ENCODE measurements around the gene LIG3. TPM values are rescaled to one million over a fixed set of nuclear protein-coding genes. Genes with fewer than 3 reads are reported as not detected.
"Not testable (repeated sequence)": the region's sequence is repeated elsewhere in the genome, so short reads cannot be mapped to it uniquely, and the experiment has no call there.

LIG3 gene
- 56.3 and 65.7 TPM in 2 replicates for total RNA-seq

DNA sequence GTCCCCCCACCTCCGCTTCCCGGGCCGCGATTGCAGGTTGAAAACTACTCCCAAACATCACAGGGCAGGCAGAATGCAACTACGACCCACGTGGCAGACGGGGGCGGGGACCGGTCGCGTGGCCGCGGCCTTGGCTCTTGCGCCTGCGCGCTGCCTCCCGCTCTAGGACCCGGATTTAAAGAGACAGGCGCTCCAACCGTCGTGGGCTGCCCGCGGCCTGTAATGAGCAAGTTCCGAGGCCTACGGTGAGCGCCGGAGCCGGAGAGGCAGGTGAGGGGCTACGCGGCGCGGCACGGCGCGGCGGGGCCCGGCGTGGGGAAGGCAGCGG, at the start of gene LIG3:
TSS of gene LIG3 (plus strand) at position 160 of the 328 bp plus-strand sequence. CDS start 2,494 bp downstream, outside the sequence.
- H3K4me1 Mint-ChIP-seq (ENCODE audit: low read depth), result peaks cover 43% of the 10 kb centered on the region
- no peaks in the 10 kb centered on the region for H3K9me3 Mint-ChIP-seq
- H3K4me3 Mint-ChIP-seq (ENCODE audit: low read depth), result peak within 1 kb of the TSS; percentile 94
- peak within 1 kb of the TSS; percentile 96 for H3K27ac Mint-ChIP-seq
- no peaks in the 10 kb centered on the region for H3K27me3 Mint-ChIP-seq (ENCODE audit: low read depth)
- peak; percentile 93 for DNase-seq (ENCODE audit: low spot score)
- peaks cover 25% of the 10 kb centered on the region for H3K36me3 Mint-ChIP-seq (ENCODE audit: low read depth)
- intact Hi-C loops (cut with micrococcal nuclease), result loop anchor here (2.0 to 5.0 kb wide), 4 partner anchors 82 to 778 kb away; partner anchors contain the start of genes RAD51D and RFFL

GRCh38 chr17:34950780-34951179, 29.5 kb upstream of the LIG3 start:
- H3K4me1 Mint-ChIP-seq (ENCODE audit: low read depth); H3K9me3 Mint-ChIP-seq; DNase-seq (ENCODE audit: low spot score); intact Hi-C loops (cut with micrococcal nuclease); H3K4me3 Mint-ChIP-seq (ENCODE audit: low read depth); H3K36me3 Mint-ChIP-seq (ENCODE audit: low read depth); H3K27ac Mint-ChIP-seq: not testable (repeated sequence)
- peaks cover 22% of the 10 kb centered on the region for H3K27me3 Mint-ChIP-seq (ENCODE audit: low read depth)

GRCh38 chr17:34958438-34958837, 21.9 kb upstream of the LIG3 start:
- Mint-ChIP-seq H3K9me3 (no peaks in the 10 kb centered on the region), H3K36me3 (ENCODE audit: low read depth) (peaks cover 12% of the 10 kb centered on the region), H3K4me1 (ENCODE audit: low read depth) (peaks cover 11% of the 10 kb centered on the region), H3K4me3 (ENCODE audit: low read depth) (no peak overlapping the region), H3K27ac (no peak overlapping the region), H3K27me3 (ENCODE audit: low read depth) (peaks cover 3% of the 10 kb centered on the region)
- intact Hi-C loops (cut with micrococcal nuclease), result no loop called here
- DNase-seq (ENCODE audit: low spot score), result no peak

DNA sequence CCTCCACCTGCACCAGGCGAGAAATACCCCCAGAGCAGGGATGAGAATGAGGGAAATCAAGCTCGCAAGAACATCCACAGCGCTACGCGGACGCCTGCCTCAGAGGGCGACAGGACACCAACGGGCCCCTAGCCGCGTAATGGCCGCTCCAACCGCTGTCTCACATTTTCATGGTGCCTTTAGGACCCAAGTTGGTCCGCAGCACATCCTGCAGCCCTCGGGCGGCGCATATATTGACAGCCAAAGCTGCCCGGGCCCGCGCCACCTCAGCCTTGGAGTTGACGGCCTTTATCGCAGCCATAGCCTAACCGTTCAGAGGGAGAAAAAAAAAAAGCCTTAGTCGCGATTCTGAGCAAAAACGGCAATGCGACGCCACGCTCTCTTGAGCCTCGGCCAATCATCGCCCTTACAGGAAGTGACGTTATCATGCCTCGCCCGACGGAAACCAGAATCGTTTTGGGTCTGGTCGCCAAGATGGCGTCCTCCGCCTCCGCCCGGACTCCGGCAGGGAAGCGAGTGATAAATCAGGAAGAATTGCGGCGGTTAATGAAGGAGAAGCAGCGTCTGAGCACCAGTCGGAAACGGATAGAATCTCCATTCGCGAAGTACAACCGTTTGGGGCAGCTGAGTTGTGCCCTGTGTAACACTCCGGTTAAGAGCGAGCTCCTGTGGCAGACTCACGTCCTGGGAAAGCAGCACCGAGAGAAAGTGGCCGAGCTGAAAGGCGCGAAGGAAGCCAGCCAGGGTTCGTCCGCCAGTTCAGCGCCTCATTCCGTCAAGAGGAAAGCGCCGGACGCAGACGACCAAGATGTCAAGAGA, 19.0 kb upstream of the LIG3 start, which contains the start of the genes CCT6B and ZNF830:
TSS of gene CCT6B (minus strand) at position 368 of the 819 bp plus-strand sequence. CDS start at position 301, 67 bp downstream.
TSS of gene ZNF830 (plus strand) at position 448 of the 819 bp plus-strand sequence. CDS start at position 475, 27 bp downstream.
- peak; percentile 89 for DNase-seq (ENCODE audit: low spot score)
- H3K36me3 Mint-ChIP-seq (ENCODE audit: low read depth), result peaks cover 26% of the 10 kb centered on the region
- H3K27me3 Mint-ChIP-seq (ENCODE audit: low read depth), result peaks cover 3% of the 10 kb centered on the region
- peak within 1 kb of the TSS; percentile 100 for H3K27ac Mint-ChIP-seq
- H3K4me3 Mint-ChIP-seq (ENCODE audit: low read depth), result peak within 1 kb of the TSS; percentile 100
- H3K9me3 Mint-ChIP-seq, result no peaks in the 10 kb centered on the region
- intact Hi-C loops (cut with micrococcal nuclease), result loop anchor here (1.0 kb wide), 1 partner anchor 20 kb away; no protein-coding TSS in a partner anchor
- H3K4me1 Mint-ChIP-seq (ENCODE audit: low read depth), result peaks cover 18% of the 10 kb centered on the region

- Mint-ChIP-seq H3K4me3 (ENCODE audit: low read depth) (no peak overlapping the region), H3K27ac (peak overlapping the region; percentile 82), H3K27me3 (ENCODE audit: low read depth) (no peaks in the 10 kb centered on the region), H3K9me3 (no peaks in the 10 kb centered on the region), H3K4me1 (ENCODE audit: low read depth) (peaks cover 31% of the 10 kb centered on the region), H3K36me3 (ENCODE audit: low read depth) (peaks cover 3% of the 10 kb centered on the region)
- intact Hi-C loops (cut with micrococcal nuclease), result loop anchor here (2.0 kb wide), 1 partner anchor 73 kb away; no protein-coding TSS in a partner anchor
- no peak for DNase-seq (ENCODE audit: low spot score)
These were observed 6.1 kb upstream of the LIG3 start for GRCh38 chr17:34974179-34974578.

- Mint-ChIP-seq H3K9me3 (no peaks in the 10 kb centered on the region), H3K4me3 (ENCODE audit: low read depth) (peak overlapping the region; percentile 20), H3K27ac (peak overlapping the region; percentile 82), H3K27me3 (ENCODE audit: low read depth) (no peaks in the 10 kb centered on the region), H3K4me1 (ENCODE audit: low read depth) (peaks cover 39% of the 10 kb centered on the region), H3K36me3 (ENCODE audit: low read depth) (no peaks in the 10 kb centered on the region)
- intact Hi-C loops (cut with micrococcal nuclease), result loop anchor here (2.0 kb wide), 1 partner anchor 72 kb away; no protein-coding TSS in a partner anchor
- DNase-seq (ENCODE audit: low spot score), result peak; percentile 28
These were observed 5.2 kb upstream of the LIG3 start for GRCh38 chr17:34974794-34975785.

DNA sequence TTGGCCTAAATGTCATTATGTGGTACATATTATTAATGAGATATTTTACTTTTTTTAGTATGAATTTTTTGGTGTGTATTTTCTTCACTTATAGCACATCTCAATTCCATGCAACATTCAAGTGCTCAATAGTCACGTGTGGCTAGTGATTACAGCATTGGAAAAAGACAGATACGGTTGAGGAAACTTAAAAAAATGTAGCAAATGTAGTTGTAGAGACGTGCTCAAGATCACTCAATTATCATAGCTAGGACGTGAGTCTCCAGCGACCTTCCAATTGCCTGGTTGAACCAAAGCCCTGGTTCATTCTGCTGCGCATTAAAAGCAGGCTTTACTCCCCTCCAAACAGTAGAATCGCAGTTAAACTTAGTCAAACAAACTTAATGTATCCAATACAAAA, 1.2 kb upstream of the LIG3 start:
- peaks cover 17% of the 10 kb centered on the region for H3K36me3 Mint-ChIP-seq (ENCODE audit: low read depth)
- no peak for DNase-seq (ENCODE audit: low spot score)
- peak overlapping the region; percentile 93 for H3K4me3 Mint-ChIP-seq (ENCODE audit: low read depth)
- no peaks in the 10 kb centered on the region for H3K27me3 Mint-ChIP-seq (ENCODE audit: low read depth)
- H3K4me1 Mint-ChIP-seq (ENCODE audit: low read depth), result peaks cover 52% of the 10 kb centered on the region
- no peak overlapping the region for H3K27ac Mint-ChIP-seq
- intact Hi-C loops (cut with micrococcal nuclease), result no loop called here
- no peaks in the 10 kb centered on the region for H3K9me3 Mint-ChIP-seq

DNA sequence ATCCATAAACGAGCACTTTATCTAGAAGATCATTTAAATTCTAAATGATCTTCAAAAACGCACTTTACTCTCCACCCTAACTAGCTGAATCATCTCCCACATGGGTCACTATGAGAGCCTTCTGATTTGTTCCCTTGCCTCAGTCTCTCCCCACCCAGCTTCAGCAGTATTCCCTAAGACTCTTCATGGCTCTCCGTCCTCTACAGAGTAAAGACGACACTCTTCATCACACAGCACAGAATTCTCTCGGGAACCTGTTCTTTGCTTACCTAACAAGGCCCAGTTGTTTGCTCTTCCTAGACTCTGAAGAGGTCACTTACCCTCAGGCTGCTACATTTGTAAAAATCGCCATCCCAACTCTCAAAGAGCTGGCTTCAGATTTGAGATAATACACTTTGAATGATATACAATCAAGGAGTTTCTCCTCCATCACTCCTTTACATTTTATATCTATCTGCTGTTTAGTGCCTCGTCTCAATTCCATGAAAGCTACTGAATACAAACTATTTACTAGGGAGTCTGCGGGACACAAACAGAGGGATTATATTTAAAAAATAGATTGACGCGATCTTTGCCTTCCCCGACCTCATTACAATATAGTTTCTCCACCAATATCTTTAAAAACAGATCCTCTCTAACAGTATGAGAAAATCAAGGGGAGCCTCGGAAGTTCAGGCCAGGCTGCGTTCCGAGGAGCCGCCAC, 511 bp upstream of the LIG3 start:
- H3K27ac Mint-ChIP-seq, result peak overlapping the region; percentile 96
- intact Hi-C loops (cut with micrococcal nuclease), result loop anchor here (2.0 to 5.0 kb wide), 4 partner anchors 83 to 778 kb away; partner anchors contain the start of genes RAD51D and RFFL
- peaks cover 22% of the 10 kb centered on the region for H3K36me3 Mint-ChIP-seq (ENCODE audit: low read depth)
- DNase-seq (ENCODE audit: low spot score), result no peak
- H3K27me3 Mint-ChIP-seq (ENCODE audit: low read depth), result no peaks in the 10 kb centered on the region
- H3K9me3 Mint-ChIP-seq, result no peaks in the 10 kb centered on the region
- H3K4me3 Mint-ChIP-seq (ENCODE audit: low read depth), result peak overlapping the region; percentile 93
- H3K4me1 Mint-ChIP-seq (ENCODE audit: low read depth), result peaks cover 49% of the 10 kb centered on the region

DNA sequence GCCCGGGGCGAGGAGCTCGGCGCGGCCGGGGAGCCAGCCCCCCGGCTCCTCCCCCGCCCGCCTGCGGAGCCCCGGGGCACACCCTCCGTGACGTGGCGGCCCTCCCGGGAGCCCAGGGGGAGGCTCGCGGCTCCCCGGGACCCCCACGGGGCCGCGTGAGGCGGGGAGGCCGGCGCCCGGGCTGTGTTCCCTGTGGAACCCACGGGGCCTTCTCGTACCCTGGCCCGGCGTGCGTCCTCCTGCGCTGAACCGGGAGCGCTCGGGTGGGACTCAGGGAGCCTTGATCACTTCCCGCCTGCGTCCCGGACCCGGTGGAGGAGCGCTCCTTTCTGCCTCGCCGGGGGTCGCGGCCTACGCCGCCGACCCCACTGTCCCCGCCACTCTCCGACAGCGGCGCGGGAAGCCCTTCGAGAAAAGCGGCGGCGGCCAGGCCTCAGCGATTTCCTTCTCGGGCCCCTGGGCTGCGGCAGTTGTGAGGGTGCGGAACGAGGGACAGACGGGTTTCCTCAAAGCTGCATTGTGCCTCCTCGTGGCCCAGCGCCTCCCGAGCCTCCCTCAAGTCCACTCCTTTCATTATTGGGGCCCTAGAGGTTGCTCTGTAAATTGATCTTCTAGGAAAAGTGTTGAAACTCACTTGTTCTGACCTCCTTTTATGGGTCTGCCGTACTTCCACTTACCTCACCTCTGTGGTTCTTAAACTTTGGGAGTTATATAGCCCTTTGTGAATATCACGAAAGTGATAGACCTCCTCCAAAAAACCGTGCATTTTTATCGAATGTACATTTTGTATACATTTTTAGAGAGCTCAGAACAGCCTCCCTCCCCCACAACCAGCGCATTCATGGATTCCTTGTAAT, 597 bp downstream of the LIG3 start:
- Mint-ChIP-seq H3K4me1 (ENCODE audit: low read depth) (peaks cover 39% of the 10 kb centered on the region), H3K36me3 (ENCODE audit: low read depth) (peaks cover 26% of the 10 kb centered on the region), H3K9me3 (no peaks in the 10 kb centered on the region), H3K4me3 (ENCODE audit: low read depth) (peak overlapping the region; percentile 94), H3K27ac (peak overlapping the region; percentile 96), H3K27me3 (ENCODE audit: low read depth) (no peaks in the 10 kb centered on the region)
- intact Hi-C loops (cut with micrococcal nuclease), result loop anchor here (1.0 to 5.0 kb wide), 6 partner anchors 20 to 779 kb away; partner anchors contain the start of genes CCT6B, RAD51D, RFFL and ZNF830
- DNase-seq (ENCODE audit: low spot score), result peak; percentile 74

- Mint-ChIP-seq H3K4me1 (ENCODE audit: low read depth) (peaks cover 36% of the 10 kb centered on the region), H3K9me3 (no peaks in the 10 kb centered on the region), H3K36me3 (ENCODE audit: low read depth) (peaks cover 34% of the 10 kb centered on the region)
These were observed 1.4 kb downstream of the LIG3 start for GRCh38 chr17:34981538-34982241.

DNA sequence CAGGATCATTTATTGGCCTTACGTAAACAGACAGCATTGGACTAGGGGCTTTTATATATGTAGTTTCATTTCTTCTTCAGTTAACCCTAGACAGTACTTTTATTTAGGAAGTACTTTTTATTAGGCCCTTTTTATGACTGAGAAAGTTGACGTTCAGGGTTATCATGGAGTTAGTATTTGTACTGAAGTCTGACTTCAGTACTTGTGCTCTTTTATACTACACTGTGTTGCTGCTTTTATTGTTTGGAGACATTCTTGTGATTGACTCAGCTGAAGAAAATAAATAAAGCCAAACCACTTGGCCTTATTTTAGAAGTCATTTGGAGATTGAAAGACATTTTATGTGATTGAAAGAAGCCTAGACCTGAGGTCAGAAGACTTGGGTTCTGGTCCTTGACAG, 6.9 kb downstream of the LIG3 start:
- H3K27me3 Mint-ChIP-seq (ENCODE audit: low read depth), result no peaks in the 10 kb centered on the region
- no peak overlapping the region for H3K27ac Mint-ChIP-seq
- intact Hi-C loops (cut with micrococcal nuclease), result no loop called here
- no peak overlapping the region for H3K4me3 Mint-ChIP-seq (ENCODE audit: low read depth)
- DNase-seq (ENCODE audit: low spot score), result no peak
- peaks cover 77% of the 10 kb centered on the region for H3K36me3 Mint-ChIP-seq (ENCODE audit: low read depth)
- no peaks in the 10 kb centered on the region for H3K9me3 Mint-ChIP-seq
- peaks cover 23% of the 10 kb centered on the region for H3K4me1 Mint-ChIP-seq (ENCODE audit: low read depth)

More at GRCh38 chr17:34981538-34982241, 1.4 kb downstream of the LIG3 start:
- Mint-ChIP-seq H3K4me3 (ENCODE audit: low read depth) (peak overlapping the region; percentile 94), H3K27me3 (ENCODE audit: low read depth) (no peaks in the 10 kb centered on the region), H3K27ac (peak overlapping the region; percentile 96)
- no peak for DNase-seq (ENCODE audit: low spot score)
- intact Hi-C loops (cut with micrococcal nuclease), result loop anchor here (1.0 to 5.0 kb wide), 6 partner anchors 20 to 779 kb away; partner anchors contain the start of genes CCT6B, RAD51D, RFFL and ZNF830
